Astrocyte (in vitro differentiated cells and primary cell): ENCODE data around the gene FGD4. TPM values are rescaled to one million over a fixed set of nuclear protein-coding genes. Genes with fewer than 3 reads are reported as not detected.

Experiments
- DNase-seq: peaks from one replicate; pipeline ENCODE4 v3.0.0-alpha.2; 2010; ENCODE audit warnings: low read depth
- FAIRE-seq: peaks from 2 replicates; lab custom pipeline; 2011; peaks lifted over from hg19 to GRCh38; lab: Jason Lieb, UNC
- H2AFZ ChIP-seq: 2 replicates; pipeline ENCODE4 v1.6.0; 2012; ENCODE audit warnings: low read depth, low read length, inconsistent platforms
- H3K27ac ChIP-seq: 2 replicates; pipeline ENCODE4 v1.5.1; 2011; ENCODE audit warnings: low read depth, low read length, inconsistent platforms
- H3K27me3 ChIP-seq: 2 replicates; pipeline ENCODE4 v1.6.0; 2011; ENCODE audit warnings: low read length, inconsistent platforms; ENCODE audit not compliant: insufficient read depth
- H3K36me3 ChIP-seq: 2 replicates; pipeline ENCODE4 v1.5.1; 2011; ENCODE audit warnings: low read length, inconsistent platforms; ENCODE audit not compliant: insufficient read depth
- H3K4me1 ChIP-seq: 2 replicates; pipeline ENCODE4 v1.5.1; 2011; ENCODE audit warnings: low read length, inconsistent platforms; ENCODE audit not compliant: insufficient read depth
- H3K4me2 ChIP-seq: 2 replicates; pipeline ENCODE4 v1.6.0; 2012; ENCODE audit warnings: low read length, inconsistent platforms
- H3K4me3 ChIP-seq: 2 replicates; pipeline ENCODE4 v1.5.1; 2011; ENCODE audit warnings: low read depth, mild to moderate bottlenecking, low read length, inconsistent platforms; ENCODE audit not compliant: insufficient read depth
- H3K79me2 ChIP-seq: 2 replicates; pipeline ENCODE4 v1.6.0; 2012; ENCODE audit warnings: mild to moderate bottlenecking, low read length, inconsistent platforms; ENCODE audit not compliant: insufficient read depth
- H3K9ac ChIP-seq: 2 replicates; pipeline ENCODE4 v1.6.0; 2012; ENCODE audit warnings: mild to moderate bottlenecking, low read length, inconsistent platforms
- H3K9me3 ChIP-seq: 2 replicates; pipeline ENCODE4 v1.5.1; 2012; ENCODE audit warnings: low read depth, mild to moderate bottlenecking, low read length, inconsistent platforms; ENCODE audit not compliant: insufficient read depth
- H4K20me1 ChIP-seq: 2 replicates; pipeline ENCODE4 v1.6.0; 2012; ENCODE audit warnings: low read length, inconsistent platforms; ENCODE audit not compliant: insufficient read depth
- H3K27ac Mint-ChIP-seq: one replicate; pipeline ENCODE4 v1.8.0; 2021; ENCODE audit warnings: mild to moderate bottlenecking, mixed read lengths; ENCODE audit not compliant: unreplicated experiment
- H3K27me3 Mint-ChIP-seq: one replicate; pipeline ENCODE4 v1.8.0; 2021; ENCODE audit warnings: low read depth, mixed read lengths; ENCODE audit not compliant: unreplicated experiment
- H3K36me3 Mint-ChIP-seq: one replicate; pipeline ENCODE4 v1.8.0; 2021; ENCODE audit warnings: low read depth, mixed read lengths; ENCODE audit not compliant: unreplicated experiment
- H3K4me1 Mint-ChIP-seq: one replicate; pipeline ENCODE4 v1.8.0; 2021; ENCODE audit warnings: low read depth, mixed read lengths; ENCODE audit not compliant: unreplicated experiment
- H3K4me3 Mint-ChIP-seq: one replicate; pipeline ENCODE4 v1.8.0; 2021; ENCODE audit warnings: mild to moderate bottlenecking, moderate library complexity, mixed read lengths; ENCODE audit not compliant: unreplicated experiment
- H3K9me3 Mint-ChIP-seq: one replicate; pipeline ENCODE4 v1.8.0; 2021; ENCODE audit warnings: mild to moderate bottlenecking, mixed read lengths; ENCODE audit not compliant: unreplicated experiment
- EZH2 ChIP-seq: IDR thresholded peaks from 2 replicates; pipeline ENCODE4 v1.6.1; 2012; ENCODE audit warnings: mild to moderate bottlenecking, low read length, inconsistent platforms; ENCODE audit not compliant: insufficient read depth
- total RNA-seq: library from RNA; stranded (reverse); gene quantifications from 2 replicates; pipeline ENCODE4 v1.2.1, GENCODE V29; 2021
- TF ChIP-seq, protein P1 (sequence below): IDR thresholded peaks from 2 replicates; pipeline ENCODE4 v1.5.1; 2011; ENCODE audit warnings: low read depth, mild to moderate bottlenecking, inconsistent platforms, low read length, moderate library complexity; ENCODE audit not compliant: insufficient read depth

Gene FGD4
- total RNA-seq, 1 donor from 2014 or later: 18.7 TPM

DNA sequence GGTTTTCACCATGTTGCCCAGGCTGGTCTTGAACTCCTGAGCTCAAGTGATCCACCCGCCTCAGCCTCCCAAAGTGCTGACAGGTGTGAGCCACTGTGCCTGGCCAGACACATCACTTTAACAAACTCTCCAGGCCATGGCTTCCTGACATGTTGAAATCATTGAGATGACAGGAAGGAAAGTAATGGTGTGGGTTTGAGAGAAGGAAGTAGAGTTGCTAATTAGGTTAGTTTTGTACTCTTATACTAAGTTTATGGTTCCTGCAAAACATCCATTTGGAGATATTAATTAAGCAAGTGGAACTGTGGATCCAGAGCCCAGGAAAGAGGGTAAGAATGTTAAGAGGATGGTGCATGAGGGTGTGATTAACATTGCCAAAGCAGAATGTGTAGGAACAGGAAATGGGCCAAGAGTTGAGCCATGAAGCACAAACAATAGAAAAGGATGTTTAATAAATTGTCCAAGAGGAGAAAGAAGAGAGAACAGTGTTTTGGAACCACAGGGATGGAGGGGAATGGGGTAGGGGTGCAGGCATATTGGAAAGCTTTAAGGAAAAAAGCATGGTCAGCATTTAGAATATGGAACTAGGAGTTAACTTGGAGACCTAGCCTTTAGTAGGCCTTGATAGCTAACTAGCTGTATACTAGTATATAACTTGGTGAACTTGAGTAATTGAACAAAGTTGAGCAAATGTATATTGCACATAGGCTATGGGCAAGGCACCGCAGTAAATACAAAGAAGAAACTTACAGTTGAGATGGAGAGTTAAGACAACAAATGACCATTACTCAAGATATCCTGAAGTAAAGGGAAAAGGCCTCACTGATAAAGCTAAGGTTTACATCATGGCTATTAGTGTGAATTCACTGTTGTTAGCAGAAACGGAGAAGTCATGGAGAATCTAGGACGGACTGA, 188.5 kb downstream of the FGD4 start:
- no peaks in the 10 kb centered on the region for H3K36me3 ChIP-seq
- no peak overlapping the region for H2AFZ ChIP-seq
- Mint-ChIP-seq H3K27ac (no peak overlapping the region), H3K4me3 (no peak overlapping the region), H3K4me1 (peaks cover 15% of the 10 kb centered on the region), H3K9me3 (no peaks in the 10 kb centered on the region), H3K36me3 (peaks cover 7% of the 10 kb centered on the region), H3K27me3 (no peaks in the 10 kb centered on the region)
- no peaks in the 10 kb centered on the region for H3K9me3 ChIP-seq
- no peak overlapping the region for H3K4me2 ChIP-seq
- H3K27me3 ChIP-seq: no peaks in the 10 kb centered on the region
- H3K4me1 ChIP-seq: peaks cover 17% of the 10 kb centered on the region
- H3K9ac ChIP-seq: no peak overlapping the region
- FAIRE-seq (no peak), DNase-seq (no peak)
- no peaks in the 10 kb centered on the region for H4K20me1 ChIP-seq
- no peak overlapping the region for H3K27ac ChIP-seq
- no peak for TF ChIP-seq EZH2
- TF ChIP-seq, protein P1, sequence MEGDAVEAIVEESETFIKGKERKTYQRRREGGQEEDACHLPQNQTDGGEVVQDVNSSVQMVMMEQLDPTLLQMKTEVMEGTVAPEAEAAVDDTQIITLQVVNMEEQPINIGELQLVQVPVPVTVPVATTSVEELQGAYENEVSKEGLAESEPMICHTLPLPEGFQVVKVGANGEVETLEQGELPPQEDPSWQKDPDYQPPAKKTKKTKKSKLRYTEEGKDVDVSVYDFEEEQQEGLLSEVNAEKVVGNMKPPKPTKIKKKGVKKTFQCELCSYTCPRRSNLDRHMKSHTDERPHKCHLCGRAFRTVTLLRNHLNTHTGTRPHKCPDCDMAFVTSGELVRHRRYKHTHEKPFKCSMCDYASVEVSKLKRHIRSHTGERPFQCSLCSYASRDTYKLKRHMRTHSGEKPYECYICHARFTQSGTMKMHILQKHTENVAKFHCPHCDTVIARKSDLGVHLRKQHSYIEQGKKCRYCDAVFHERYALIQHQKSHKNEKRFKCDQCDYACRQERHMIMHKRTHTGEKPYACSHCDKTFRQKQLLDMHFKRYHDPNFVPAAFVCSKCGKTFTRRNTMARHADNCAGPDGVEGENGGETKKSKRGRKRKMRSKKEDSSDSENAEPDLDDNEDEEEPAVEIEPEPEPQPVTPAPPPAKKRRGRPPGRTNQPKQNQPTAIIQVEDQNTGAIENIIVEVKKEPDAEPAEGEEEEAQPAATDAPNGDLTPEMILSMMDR: no peak
- H3K4me3 ChIP-seq: no peak overlapping the region
- no peaks in the 10 kb centered on the region for H3K79me2 ChIP-seq

DNA sequence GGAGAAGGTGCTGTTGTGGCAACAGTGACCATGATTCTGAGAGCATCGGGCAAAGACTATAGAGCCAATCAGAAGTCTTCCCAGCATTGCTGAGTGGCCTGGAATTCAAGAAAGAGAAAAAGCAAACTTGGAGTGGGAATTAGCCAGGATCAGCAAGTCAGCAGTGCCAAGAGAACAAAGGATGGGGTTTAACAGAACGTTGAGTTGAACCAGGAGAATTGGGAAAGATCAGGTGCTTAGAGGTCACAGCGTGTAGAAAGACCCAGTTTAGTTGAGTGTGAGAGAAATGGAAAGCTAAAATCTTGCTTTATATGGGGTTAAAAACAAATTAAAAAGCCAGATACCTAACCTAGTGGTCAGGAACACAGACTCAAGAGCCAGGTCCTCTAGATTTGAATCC, 189.2 kb downstream of the FGD4 start:
- Histone ChIP-seq H3K4me3 (no peak overlapping the region), H3K9ac (no peak overlapping the region), H3K9me3 (no peaks in the 10 kb centered on the region), H3K4me2 (no peak overlapping the region), H3K36me3 (no peaks in the 10 kb centered on the region), H3K79me2 (no peaks in the 10 kb centered on the region), H3K27ac (no peak overlapping the region), H2AFZ (no peak overlapping the region), H3K4me1 (peaks cover 11% of the 10 kb centered on the region), H4K20me1 (no peaks in the 10 kb centered on the region), H3K27me3 (no peaks in the 10 kb centered on the region)
- H3K9me3 Mint-ChIP-seq: no peaks in the 10 kb centered on the region
- peaks cover 9% of the 10 kb centered on the region for H3K4me1 Mint-ChIP-seq
- H3K4me3 Mint-ChIP-seq: no peak overlapping the region
- no peaks in the 10 kb centered on the region for H3K27me3 Mint-ChIP-seq
- peaks cover 7% of the 10 kb centered on the region for H3K36me3 Mint-ChIP-seq
- FAIRE-seq: no peak
- DNase-seq: no peak
- TF ChIP-seq EZH2: no peak
- TF ChIP-seq, protein P1: no peak
- no peak overlapping the region for H3K27ac Mint-ChIP-seq
